NT2/D1 (cell line): ENCODE measurements around the gene STAT5B.
"Not testable (repeated sequence)": the region's sequence is repeated elsewhere in the genome, so short reads cannot be mapped to it uniquely, and the experiment has no call there.

Source experiments
- SUZ12 ChIP-seq: IDR thresholded peaks from 2 replicates; pipeline ENCODE4 v1.6.1; 2011; ENCODE audit not compliant: insufficient read length, insufficient read depth; ENCODE audit errors: extremely low read depth
- ZNF274 ChIP-seq: IDR thresholded peaks from 2 replicates; pipeline ENCODE4 v1.6.1; 2011; ENCODE audit warnings: mild to moderate bottlenecking, low read depth, low read length

DNA sequence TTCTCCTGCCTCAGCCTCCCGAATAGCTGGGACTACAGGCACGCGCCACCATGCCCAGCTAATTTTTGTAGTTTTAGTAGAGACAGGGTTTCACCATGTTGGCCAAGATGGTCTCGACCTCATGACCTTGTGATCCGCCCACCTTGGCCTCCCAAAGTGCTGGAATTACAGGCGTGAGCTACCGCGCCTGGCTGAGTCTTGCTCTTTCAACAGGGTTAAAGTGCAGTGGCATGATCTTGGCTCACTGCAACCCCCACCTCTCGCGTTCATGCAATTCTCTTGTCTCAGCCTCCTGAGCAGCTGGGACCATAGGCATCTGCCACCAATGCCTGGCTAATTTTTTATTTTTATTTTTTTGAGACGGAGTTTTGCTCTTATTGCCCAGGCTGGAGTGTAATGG lies 31.0 kb downstream of the STAT5B start:
- TF ChIP-seq ZNF274, SUZ12: not testable (repeated sequence)
